Daoy (cell line): ENCODE results near the gene CD5L. TPM values are rescaled to one million over a fixed set of nuclear protein-coding genes. Genes with fewer than 3 reads are reported as not detected.
A peak's percentile ranks its signal among the peaks of the same experiment; 100 is the strongest.

ENCODE experiments used
- DNase-seq: peaks from one replicate; pipeline ENCODE4 v3.0.0-alpha.2; 2015; ENCODE audit warnings: low read depth
- total RNA-seq: library from RNA; depleted of rRNA; stranded (reverse); fragments of >200 nt; shearing (Covaris generic); gene quantifications from 2 replicates; pipeline ENCODE4 v1.2.3, GENCODE V29; 2014; rRNA removed

CD5L gene
- total RNA-seq, 1 experiment from 2014 or later, result not detected

- DNase-seq, result no peak
Measured at GRCh38 chr1:157813269-157813668, 28.3 kb downstream of the CD5L start.

- no peak for DNase-seq
Measured at GRCh38 chr1:157806431-157807149, 35.0 kb downstream of the CD5L start.

GRCh38 chr1:157803851-157804250 is 37.8 kb downstream of the CD5L start:
- no peak for DNase-seq

- DNase-seq, result no peak
Measured at GRCh38 chr1:157799996-157800395, 41.6 kb downstream of the CD5L start.

GRCh38 chr1:157798211-157798610 is 43.4 kb downstream of the CD5L start:
- peak; percentile 69 for DNase-seq

GRCh38 chr1:157785248-157785647 is 56.4 kb downstream of the CD5L start:
- DNase-seq, result no peak

- no peak for DNase-seq
Measured at GRCh38 chr1:157784801-157785200, 56.8 kb downstream of the CD5L start.

GRCh38 chr1:157782931-157783330 is 58.7 kb downstream of the CD5L start:
- no peak for DNase-seq

GRCh38 chr1:157781048-157781447 is 60.6 kb downstream of the CD5L start:
- DNase-seq, result no peak

Other genes starting within 250 kb of the CD5L start
- not detected in 2 replicates for gene FCRL4, start 243.7 kb downstream of the CD5L start, total RNA-seq
- gene FCRL3, start 141.0 kb downstream of the CD5L start, total RNA-seq, result not detected in 2 replicates
- not detected in 2 replicates for gene FCRL2, start 64.7 kb downstream of the CD5L start, total RNA-seq
- not detected in 2 replicates for gene FCRL1, start 21.7 kb downstream of the CD5L start, total RNA-seq
- gene KIRREL1, start 151.8 kb upstream of the CD5L start, total RNA-seq, result 42.6 and 46.0 TPM in 2 replicates